ENCODE measurements around the gene NFAM1.

NFAM1 gene

GRCh38 chr22:42356533-42356932, 75.7 kb downstream of the NFAM1 start:
- DNase-seq = no peak

DNA sequence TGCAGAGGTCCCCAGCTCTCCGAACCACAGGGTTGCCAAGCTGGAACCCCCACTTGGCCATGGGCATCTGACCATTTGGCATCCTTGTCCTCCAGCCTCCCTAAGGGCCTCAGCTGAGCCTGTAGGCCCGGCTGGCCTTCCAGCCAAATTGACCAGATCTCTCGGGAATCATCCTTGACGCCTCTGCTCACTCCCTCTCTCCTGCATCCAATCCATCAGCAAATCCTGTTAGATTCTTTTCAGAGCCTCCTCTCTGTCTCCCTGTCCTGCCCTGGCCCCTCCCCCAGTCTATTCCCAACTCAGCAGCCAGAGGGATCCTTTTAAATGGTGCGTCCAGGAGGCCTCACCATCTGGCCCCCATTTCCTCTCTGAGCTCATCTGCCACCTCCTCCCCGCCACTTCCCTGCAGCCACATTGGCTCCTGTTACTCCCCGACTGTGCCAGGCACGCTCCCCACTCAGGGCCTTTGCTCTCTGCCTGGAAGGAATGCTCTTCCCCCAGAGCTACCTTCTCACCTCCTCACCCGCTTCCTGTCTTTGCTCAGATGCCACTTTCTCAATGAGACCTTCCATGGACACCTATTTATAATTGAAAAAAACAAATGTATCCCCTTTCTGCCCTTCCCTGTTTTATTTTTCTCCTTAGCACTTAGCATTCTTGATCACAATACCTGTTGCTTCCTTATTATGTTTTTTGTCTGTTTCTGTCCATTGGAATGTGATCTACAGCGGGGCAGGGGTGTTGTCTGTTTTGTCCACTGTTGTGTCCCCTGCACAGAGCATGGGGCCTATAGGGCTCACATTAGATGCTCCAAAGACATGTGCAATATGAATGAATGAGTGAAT, 78.1 kb downstream of the NFAM1 start:
- no peak for DNase-seq

DNA sequence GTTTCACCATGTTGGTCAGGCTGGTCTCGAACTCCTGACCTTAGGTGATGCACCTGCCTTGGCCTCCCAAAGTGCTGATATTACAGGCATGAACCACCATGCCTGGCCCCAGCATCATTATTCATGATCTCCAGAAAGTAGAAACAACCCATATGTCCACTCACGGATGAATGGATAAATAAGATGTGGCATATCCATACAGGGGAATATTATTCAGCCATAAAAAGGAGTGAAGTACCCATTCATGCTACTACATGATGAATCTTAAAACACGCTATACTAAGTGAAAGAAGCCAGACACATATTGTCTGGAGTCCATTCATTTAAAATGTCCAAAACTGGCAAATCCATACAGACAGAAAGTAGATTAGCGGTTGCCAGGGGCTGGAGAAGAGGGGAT, 81.8 kb downstream of the NFAM1 start:
- no peak for DNase-seq

DNA sequence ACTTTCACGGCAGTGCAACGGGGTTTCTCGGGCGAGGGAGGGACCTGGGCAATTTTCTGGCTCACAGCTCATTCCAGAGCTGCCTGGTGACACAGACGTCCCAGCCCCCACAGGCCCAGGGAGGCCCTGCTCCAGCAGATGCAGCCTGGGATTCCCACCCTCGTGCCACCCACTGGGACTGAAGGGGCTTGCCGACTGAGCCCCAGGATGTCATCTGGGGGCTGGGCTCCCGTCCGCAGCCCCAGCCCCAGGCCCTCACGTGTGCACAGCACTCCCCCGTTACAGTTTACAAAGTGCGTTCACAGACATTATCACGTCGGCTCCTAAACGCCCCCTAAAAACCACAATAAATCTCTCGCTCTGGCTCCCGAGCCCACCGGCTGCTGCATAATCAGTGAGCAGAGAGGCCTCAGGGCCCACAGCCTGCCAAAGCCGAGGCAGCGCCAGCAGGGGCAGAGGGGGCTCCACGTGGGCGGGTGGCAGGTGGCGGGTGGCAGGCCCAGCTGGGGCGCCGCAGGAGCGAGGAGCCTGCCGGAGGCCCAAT, 84.8 kb downstream of the NFAM1 start:
- DNase-seq = no peak

DNA sequence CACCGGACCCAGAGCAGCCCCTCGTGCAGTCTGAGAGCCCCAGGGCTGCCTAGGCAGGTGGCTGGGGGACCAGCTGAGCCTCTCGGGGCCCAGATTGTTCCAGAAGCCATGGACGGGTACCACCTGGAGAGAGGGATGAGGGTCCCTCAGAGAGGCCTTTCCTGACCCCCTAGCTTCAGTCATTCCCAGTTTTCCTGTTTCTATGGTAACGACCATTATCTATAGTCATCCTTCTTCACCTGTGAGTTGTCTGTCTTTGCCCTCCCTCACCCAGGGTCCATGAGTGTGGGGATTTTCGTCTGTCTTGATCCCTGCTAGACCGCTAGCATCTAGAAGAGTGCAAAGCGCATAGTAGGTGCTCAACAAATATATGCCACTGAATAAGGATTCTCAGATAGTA, 85.5 kb downstream of the NFAM1 start:
- DNase-seq = no peak

GRCh38 chr22:42345458-42345857, 86.7 kb downstream of the NFAM1 start:
- DNase-seq = no peak

DNA sequence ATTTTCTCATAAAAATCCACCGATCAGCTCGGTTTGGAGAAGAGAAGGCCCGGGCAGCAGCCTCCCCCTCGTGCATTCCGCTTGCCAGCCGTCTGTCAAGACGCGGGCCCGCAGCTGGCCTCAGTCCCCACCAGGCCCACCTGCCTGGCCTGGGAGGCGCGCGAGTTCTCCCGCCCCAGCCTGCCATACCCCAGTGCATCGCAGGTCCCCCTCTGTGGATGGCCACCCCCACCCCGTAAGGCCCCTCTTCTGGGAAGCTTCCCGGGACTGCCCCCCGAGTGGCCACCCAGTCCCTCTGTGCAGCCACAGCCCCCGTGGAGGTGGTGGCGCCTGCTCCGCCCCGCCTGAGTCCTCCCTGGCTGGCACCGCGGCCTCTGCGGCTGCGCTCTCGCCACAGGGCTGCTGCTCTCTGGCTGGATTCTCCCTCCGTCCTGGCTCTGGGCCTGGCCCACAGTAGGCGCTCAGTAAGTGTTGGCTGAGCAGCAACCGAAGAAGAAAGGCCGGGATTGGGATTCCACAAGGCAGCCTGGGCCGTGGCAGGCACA, 87.8 kb downstream of the NFAM1 start:
- DNase-seq = no peak

GRCh38 chr22:42343531-42344081, 88.6 kb downstream of the NFAM1 start:
- DNase-seq = no peak

DNA sequence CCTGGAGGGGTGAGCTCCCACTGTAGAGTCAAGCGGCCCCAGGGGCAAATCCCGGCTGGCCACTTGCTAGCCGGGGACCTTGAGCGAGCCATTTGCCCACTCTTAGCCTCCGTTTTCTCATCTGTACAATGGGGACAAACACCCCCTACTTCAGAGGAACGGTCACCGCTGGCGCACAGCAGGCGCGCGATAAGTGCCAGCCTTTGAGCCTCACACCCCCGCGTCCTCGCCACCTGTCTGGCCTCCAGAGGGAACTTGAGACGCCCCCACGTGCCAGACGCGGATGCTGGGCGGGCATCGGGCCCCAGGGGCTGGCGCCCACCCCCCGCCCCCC, 89.1 kb downstream of the NFAM1 start:
- no peak for DNase-seq

- no peak for DNase-seq
Measured at GRCh38 chr22:42342426-42343120, 89.6 kb downstream of the NFAM1 start.

- DNase-seq = no peak
Measured at GRCh38 chr22:42341779-42342178, 90.4 kb downstream of the NFAM1 start.

DNA sequence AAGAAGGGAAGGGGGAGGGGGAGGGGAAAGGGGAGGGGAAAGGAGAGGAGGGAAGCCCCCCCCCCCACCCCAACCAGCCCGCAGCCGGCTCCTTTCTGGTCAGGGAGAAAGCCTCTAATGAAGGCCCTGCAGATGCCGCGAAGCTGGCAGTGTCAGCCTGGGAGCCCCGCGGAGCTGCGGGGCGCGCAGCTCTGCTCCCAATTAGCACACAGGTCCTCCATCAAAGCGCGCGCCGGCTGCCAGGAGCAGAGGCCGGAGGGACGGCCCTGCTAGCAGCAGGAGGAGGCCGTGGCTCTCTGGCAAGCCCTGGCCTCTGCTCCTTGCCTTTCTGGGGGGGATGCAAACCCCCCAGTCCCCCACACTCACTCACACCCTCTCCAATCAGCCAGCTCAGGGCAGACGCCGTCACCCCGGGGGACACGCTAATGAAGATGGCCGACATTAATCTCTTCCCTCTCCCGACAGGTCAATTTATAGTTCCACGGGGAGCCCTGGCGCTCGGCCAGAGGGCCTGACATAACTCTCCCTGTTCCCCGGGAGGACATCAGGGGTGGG, 91.3 kb downstream of the NFAM1 start:
- no peak for DNase-seq

DNA sequence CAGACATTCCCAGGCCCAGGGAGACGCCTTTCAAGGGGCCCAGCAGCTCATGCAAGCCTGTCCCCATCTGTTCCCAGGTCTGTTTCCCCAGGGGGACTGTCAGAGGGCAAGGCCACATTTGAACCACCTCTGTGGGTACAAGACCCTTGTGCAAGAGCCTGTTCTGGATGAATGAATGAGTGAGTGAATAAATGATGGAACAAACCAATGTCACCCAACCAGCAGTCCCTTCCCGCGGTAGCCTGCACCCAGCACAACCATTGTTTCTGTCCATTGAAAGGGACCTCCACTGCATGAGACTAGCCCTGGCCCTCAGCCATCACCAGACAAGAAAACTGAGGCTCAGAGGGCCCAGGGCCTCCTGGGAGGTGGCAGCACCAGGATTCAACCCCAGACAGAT, 92.1 kb downstream of the NFAM1 start:
- DNase-seq = no peak

GRCh38 chr22:42338479-42338878, 93.7 kb downstream of the NFAM1 start:
- DNase-seq = no peak

DNA sequence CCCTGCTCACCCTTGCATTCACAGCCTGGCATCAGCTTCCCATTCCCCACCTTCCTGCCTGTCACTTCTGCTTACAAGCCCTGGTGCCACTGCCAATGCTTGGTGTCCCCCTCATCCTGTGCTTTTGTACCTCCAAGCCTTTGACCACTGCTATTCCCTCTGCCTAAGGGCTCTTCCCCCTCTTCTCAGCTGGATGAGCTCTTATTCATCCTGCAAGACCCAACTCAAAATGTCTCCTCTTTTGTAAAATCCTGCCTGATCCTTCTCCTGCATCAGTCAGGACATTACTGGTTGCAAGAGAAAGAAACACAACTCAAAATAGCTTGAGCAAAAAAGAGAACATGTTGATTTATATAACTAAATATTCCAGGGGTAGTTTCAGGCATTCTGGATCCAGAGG, 94.8 kb downstream of the NFAM1 start:
- no peak for DNase-seq

- DNase-seq = no peak
Measured at GRCh38 chr22:42336527-42337227, 95.5 kb downstream of the NFAM1 start.

GRCh38 chr22:42335839-42336378, 96.3 kb downstream of the NFAM1 start:
- no peak for DNase-seq

DNA sequence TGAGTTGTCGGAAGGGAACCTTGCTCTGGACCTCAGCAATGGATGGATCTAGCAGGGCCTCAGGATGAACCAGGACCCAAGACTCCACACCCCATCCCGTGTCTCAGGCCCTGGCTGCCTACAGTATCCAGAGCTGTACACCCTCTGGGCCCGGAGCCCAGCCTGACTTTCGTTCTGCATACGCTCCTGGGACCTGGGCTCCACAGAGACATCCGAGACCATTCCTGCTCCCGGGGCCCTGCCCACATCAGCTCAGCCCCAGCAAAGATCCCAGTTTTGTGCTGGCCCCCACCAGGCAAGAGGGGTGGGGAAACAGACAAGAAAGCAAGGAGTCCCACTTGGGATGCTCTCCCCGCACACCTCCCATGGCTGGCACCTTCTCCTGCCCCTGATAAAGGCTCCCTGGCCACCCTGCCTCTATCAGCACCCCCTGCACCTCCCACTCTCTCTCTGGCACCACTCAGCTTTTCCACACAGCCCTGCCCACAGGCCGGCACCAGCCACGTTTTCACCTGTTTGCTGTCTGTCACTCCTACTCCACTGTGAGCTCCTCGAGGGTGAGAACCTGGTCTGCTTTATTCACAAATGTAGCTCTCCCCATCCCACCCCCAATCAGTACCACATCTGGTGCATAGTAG, 97.2 kb downstream of the NFAM1 start:
- DNase-seq = no peak

- DNase-seq = no peak
Measured at GRCh38 chr22:42333544-42333943, 98.7 kb downstream of the NFAM1 start.

DNA sequence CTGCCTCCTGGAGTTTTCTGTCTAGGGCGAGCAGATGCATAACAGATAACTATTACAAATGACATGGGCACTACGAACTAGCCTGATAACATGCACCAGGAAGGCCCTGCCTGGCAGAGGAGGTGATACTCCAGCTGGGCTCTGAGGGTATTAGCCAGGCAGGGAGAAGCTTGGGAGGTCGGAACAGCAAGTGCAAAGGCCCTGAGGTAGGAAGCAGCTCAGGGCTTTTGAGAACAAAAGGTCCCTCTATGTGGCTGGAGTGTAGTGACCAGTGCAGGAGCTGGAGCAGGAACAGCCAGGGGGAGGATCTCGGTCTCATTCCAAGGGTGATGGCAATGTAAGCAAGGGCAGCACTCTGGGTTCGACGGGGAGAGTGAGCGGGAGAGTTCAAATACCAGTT, 100.1 kb downstream of the NFAM1 start:
- DNase-seq = no peak

GRCh38 chr22:42331014-42331413, 101.2 kb downstream of the NFAM1 start:
- peak; percentile 14 for DNase-seq

Data from NCI-H526 treated with DMSO at 0.1 percent for 48 hours (cell line).